ENCODE data around the gene NCAPD2. TPM values are rescaled to one million over a fixed set of nuclear protein-coding genes. Genes with fewer than 3 reads are reported as not detected.
A peak's percentile ranks its signal among the peaks of the same experiment; 100 is the strongest.

The NCAPD2 gene
- polyA plus RNA-seq, 1 of the 3 experiments (the other 2 are of a cell fraction), result 46.9 TPM

- peak overlapping the region; percentile 58 to 93 for H3K27ac ChIP-seq (ENCODE audit: low read depth in 2 of 2, low read length in 1 of 2)
- no peaks in the 10 kb centered on the region for H3K9me3 ChIP-seq
- no peak overlapping the region for H2AFZ ChIP-seq (ENCODE audit: low read depth)
- ChIA-PET CTCF (interaction anchor here (1.2 to 14.7 kb wide), 4 partner anchors 12 to 132 kb away, joined by 4 to 228 read pairs (median 37); partner anchors contain the start of gene GAPDH), POLR2A (interaction anchor here (4.3 to 6.1 kb wide), 2 partner anchors 14 to 18 kb away, joined by 21 to 73 read pairs; partner anchors contain the start of gene GAPDH)
- H3K9ac ChIP-seq, result peak overlapping the region; percentile 57
- DNase-seq, result no peak
- peaks cover 6 to 11% of the 10 kb centered on the region in 2 experiments for H3K36me3 ChIP-seq (replicated peaks in 1 of 2; ENCODE audit: control insufficient read depth in 1 of 2, insufficient read depth in 2 of 2, low read length in 1 of 2)
- H4K20me1 ChIP-seq (ENCODE audit: insufficient read depth), result peaks cover 9% of the 10 kb centered on the region; the same call in 1 of the 2 replicates
- H3K4me2 ChIP-seq, result peak overlapping the region; percentile 89
- peaks cover 36 to 59% of the 10 kb centered on the region in 2 experiments for H3K4me1 ChIP-seq (ENCODE audit: control insufficient read depth in 1 of 2, insufficient read depth in 2 of 2, low read depth in 1 of 2, low read length in 1 of 2)
- WGBS (ENCODE audit: low lambda C conversion rate), result 26% methylated on average over 4 of the region's 4 CpGs
- peaks cover 63% of the 10 kb centered on the region for H3F3A ChIP-seq (replicated peaks; ENCODE audit: insufficient read depth)
- H3K9me2 ChIP-seq, result no peaks in the 10 kb centered on the region
- H3K27me3 ChIP-seq (ENCODE audit: insufficient read depth), result no peaks in the 10 kb centered on the region
- no peak overlapping the region; a peak in 1 of 4 replicates for H3K4me3 ChIP-seq (ENCODE audit: low read depth in 2 of 2, low read length in 1 of 2)
- peaks cover 87% of the 10 kb centered on the region for H3K79me2 ChIP-seq (ENCODE audit: insufficient read depth)
- TF ChIP-seq FOXJ3 (CRISPR knock-in tag; IDR thresholded peaks at IDR 0.05), result no peak
- no peak for TF ChIP-seq MEF2A (IDR thresholded peaks at IDR 0.05; ENCODE audit: borderline replicate concordance, low read depth)
- no peak for TF ChIP-seq MXI1 (IDR thresholded peaks at IDR 0.05; ENCODE audit: low read depth, low read length)
- TF ChIP-seq USF2 (IDR thresholded peaks at IDR 0.05; ENCODE audit: borderline replicate concordance, low read depth, low read length), result no peak
- TF ChIP-seq NRF1 (IDR thresholded peaks at IDR 0.05; ENCODE audit: low read depth, low read length), result no peak
- no peak for TF ChIP-seq RXRA (IDR thresholded peaks at IDR 0.05; ENCODE audit: borderline replicate concordance, low read depth)
- no peak for TF ChIP-seq NFIC (IDR thresholded peaks at IDR 0.05; ENCODE audit: borderline replicate concordance)
- no peak for TF ChIP-seq FOXM1 (IDR thresholded peaks at IDR 0.05; ENCODE audit: low read depth)
- TF ChIP-seq SMC3 (IDR thresholded peaks at IDR 0.05; ENCODE audit: low read depth, low read length), result no peak
- no peak for TF ChIP-seq ZBTB33 (IDR thresholded peaks at IDR 0.05; ENCODE audit: borderline replicate concordance, low read depth)
- TF ChIP-seq PBX3 (IDR thresholded peaks at IDR 0.05), result no peak
- no peak for TF ChIP-seq EP300 (IDR thresholded peaks at IDR 0.05; ENCODE audit: borderline replicate concordance in 1 of 2, low read depth in 1 of 2, low read length in 1 of 2)
- TF ChIP-seq, protein P1, sequence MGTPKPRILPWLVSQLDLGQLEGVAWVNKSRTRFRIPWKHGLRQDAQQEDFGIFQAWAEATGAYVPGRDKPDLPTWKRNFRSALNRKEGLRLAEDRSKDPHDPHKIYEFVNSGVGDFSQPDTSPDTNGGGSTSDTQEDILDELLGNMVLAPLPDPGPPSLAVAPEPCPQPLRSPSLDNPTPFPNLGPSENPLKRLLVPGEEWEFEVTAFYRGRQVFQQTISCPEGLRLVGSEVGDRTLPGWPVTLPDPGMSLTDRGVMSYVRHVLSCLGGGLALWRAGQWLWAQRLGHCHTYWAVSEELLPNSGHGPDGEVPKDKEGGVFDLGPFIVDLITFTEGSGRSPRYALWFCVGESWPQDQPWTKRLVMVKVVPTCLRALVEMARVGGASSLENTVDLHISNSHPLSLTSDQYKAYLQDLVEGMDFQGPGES (IDR thresholded peaks at IDR 0.05; ENCODE audit: low read depth, low read length), result no peak
- no peak for TF ChIP-seq CTCF (IDR thresholded peaks at IDR 0.05)
- TF ChIP-seq GATA2 (CRISPR knock-in tag; IDR thresholded peaks at IDR 0.05), result no peak
- TF ChIP-seq RFX5 (IDR thresholded peaks at IDR 0.05; ENCODE audit: low read length), result no peak
Measured at GRCh38 chr12:6552140-6552551, 58.2 kb downstream of the NCAPD2 start.
